Gastroesophageal sphincter (tissue), 3 donors: ENCODE data around the gene FANK1.
"Not testable (repeated sequence)": the region's sequence is repeated elsewhere in the genome, so short reads cannot be mapped to it uniquely, and the experiment has no call there.

Source experiments
- CTCF ChIP-seq, 4 experiments: fragments of 200-600 bp in 2 of 4; fragments of 450-650 bp in 2 of 4; sonication (generic) in 1 of 4; IDR thresholded peaks; one replicate each; pipeline ENCODE4 v1.5.1; 2017 to 2019; ENCODE audit warnings: antibody characterized with exemption in 4 of 4, mild to moderate bottlenecking in 2 of 4, moderate library complexity in 2 of 4
- EP300 ChIP-seq: sonication (generic); formaldehyde crosslinking; IDR thresholded peaks from one replicate; pipeline ENCODE4 v1.6.1; 2017; ENCODE audit warnings: antibody characterized with exemption, mild to moderate bottlenecking

GRCh38 chr10:125921643-125922306, 25.4 kb downstream of the FANK1 start:
- not testable (repeated sequence) for TF ChIP-seq CTCF (IDR thresholded peaks at IDR 0.05); EP300
